GM23338 (cell line): ENCODE measurements around the gene FARSB. TPM values are rescaled to one million over a fixed set of nuclear protein-coding genes. Genes with fewer than 3 reads are reported as not detected.

Experiments
- ATAC-seq: fragments of 200-7000 bp; cut with Tn5 transposase; 3 replicates; pipeline ENCODE4 v1.9.1; 2020
- DNase-seq: peaks from one replicate; pipeline ENCODE4 v3.0.0-alpha.2; 2015; ENCODE audit warnings: low spot score
- H2AFZ ChIP-seq: fragments of 200-600 bp; sonication (generic); 2 replicates; pipeline ENCODE4 v1.8.0; 2016; ENCODE audit warnings: antibody characterized with exemption, mild to moderate bottlenecking, moderate library complexity
- H3F3A ChIP-seq: fragments of 200-600 bp; sonication (generic); replicated peaks from 2 replicates; pipeline ENCODE4 v1.8.0; 2017; ENCODE audit warnings: antibody characterized with exemption, mixed run types, low read depth
- H3K27ac ChIP-seq: fragments of 200-600 bp; sonication (generic); 2 replicates; pipeline ENCODE4 v1.6.1; 2016; ENCODE audit warnings: low read depth
- H3K27me3 ChIP-seq: fragments of 200-600 bp; sonication (generic); 2 replicates; pipeline ENCODE4 v1.8.0; 2016; ENCODE audit warnings: mild to moderate bottlenecking, mixed run types, moderate library complexity; ENCODE audit not compliant: insufficient read depth
- H3K36me3 ChIP-seq: fragments of 200-600 bp; sonication (generic); 2 replicates; pipeline ENCODE4 v1.8.0; 2016; ENCODE audit warnings: mild to moderate bottlenecking; ENCODE audit not compliant: insufficient read depth
- H3K4me1 ChIP-seq: fragments of 200-600 bp; sonication (generic); 2 replicates; pipeline ENCODE4 v1.8.0; 2016; ENCODE audit warnings: mild to moderate bottlenecking, moderate library complexity; ENCODE audit not compliant: insufficient read depth
- H3K4me2 ChIP-seq: fragments of 200-600 bp; sonication (generic); 2 replicates; pipeline ENCODE4 v1.7.1; 2017; ENCODE audit warnings: mixed run types
- H3K4me3 ChIP-seq: fragments of 200-600 bp; sonication (generic); 2 replicates; pipeline ENCODE4 v1.6.1; 2016; ENCODE audit warnings: mixed run types
- H3K79me2 ChIP-seq: fragments of 200-600 bp; sonication (generic); replicated peaks from 2 replicates; pipeline ENCODE4 v1.8.0; 2017; ENCODE audit warnings: mild to moderate bottlenecking; ENCODE audit not compliant: insufficient read depth
- H3K9me2 ChIP-seq: fragments of 200-600 bp; sonication (generic); 2 replicates; pipeline ENCODE4 v1.8.0; 2017; ENCODE audit not compliant: insufficient read depth
- H4K20me1 ChIP-seq: fragments of 200-600 bp; sonication (generic); replicated peaks from 2 replicates; pipeline ENCODE4 v1.8.0; 2017; ENCODE audit warnings: mild to moderate bottlenecking; ENCODE audit not compliant: insufficient read depth
- H3K27ac Mint-ChIP-seq: 2 replicates; pipeline ENCODE4 v1.8.0; 2020; ENCODE audit warnings: inconsistent platforms, mild to moderate bottlenecking, moderate library complexity, mixed read lengths
- H3K27me3 Mint-ChIP-seq: 3 replicates; pipeline ENCODE4 v1.8.0; 2022; ENCODE audit warnings: low read depth, mild to moderate bottlenecking, moderate library complexity, mixed read lengths, inconsistent platforms; ENCODE audit not compliant: insufficient read depth, poor library complexity
- H3K36me3 Mint-ChIP-seq: 3 replicates; pipeline ENCODE4 v1.8.0; 2021; ENCODE audit warnings: low read depth, mild to moderate bottlenecking, inconsistent platforms, moderate library complexity, mixed read lengths
- H3K4me1 Mint-ChIP-seq: 3 replicates; pipeline ENCODE4 v1.8.0; 2020; ENCODE audit warnings: mild to moderate bottlenecking, inconsistent platforms, mixed read lengths
- H3K4me3 Mint-ChIP-seq: 3 replicates; pipeline ENCODE4 v1.8.0; 2021; ENCODE audit warnings: moderate library complexity, mild to moderate bottlenecking, inconsistent platforms, mixed read lengths
- H3K9me3 Mint-ChIP-seq: 3 replicates; pipeline ENCODE4 v1.8.0; 2020; ENCODE audit warnings: moderate library complexity, mild to moderate bottlenecking, inconsistent platforms, mixed read lengths
- CTCF ChIP-seq, 2 experiments: fragments of 200-600 bp in 1 of 2; sonication (generic) in 1 of 2; conservative IDR thresholded peaks; 2 replicates each; pipeline versions ENCODE4 v1.5.1 to v1.6.1; 2016 to 2017; ENCODE audit warnings: antibody characterized with exemption in 2 of 2, low read depth in 2 of 2, mild to moderate bottlenecking in 2 of 2, moderate library complexity in 1 of 2
- ETS1 ChIP-seq: IDR thresholded peaks from 2 replicates; pipeline ENCODE4 v1.6.1; 2016; ENCODE audit warnings: antibody characterized with exemption
- EZH2phosphoT487 ChIP-seq: fragments of 200-600 bp; sonication (generic); IDR thresholded peaks from one replicate; pipeline ENCODE4 v1.8.1; 2018; ENCODE audit warnings: antibody characterized with exemption; ENCODE audit not compliant: unreplicated experiment
- JUNB ChIP-seq: IDR thresholded peaks from one replicate; pipeline ENCODE4 v1.6.1; 2016; ENCODE audit warnings: antibody characterized with exemption; ENCODE audit not compliant: unreplicated experiment
- NANOG ChIP-seq: IDR thresholded peaks from 2 replicates; pipeline ENCODE4 v1.6.1; 2016; ENCODE audit warnings: antibody characterized with exemption, borderline replicate concordance
- REST ChIP-seq: IDR thresholded peaks from one replicate; pipeline ENCODE4 v1.6.1; 2018; ENCODE audit warnings: antibody characterized with exemption; ENCODE audit not compliant: unreplicated experiment
- ZNF114 ChIP-seq: fragments of 250-450 bp; sonication (Bioruptor Pico); IDR thresholded peaks from 2 replicates; pipeline ENCODE4 v1.5.0; 2020; ENCODE audit warnings: mild to moderate bottlenecking, moderate library complexity
- polyA plus RNA-seq: library from polyadenylated mRNA; unstranded; fragments of >200 nt; fragmentation: Nextera tagmentation; extraction: Ambion mirVana; gene quantifications from 2 replicates; pipeline ENCODE4 v1.2.1, GENCODE V29; 2016
- total RNA-seq: library from RNA; depleted of rRNA; stranded (reverse); fragments of >200 nt; shearing (Covaris generic); gene quantifications from 2 replicates; pipeline ENCODE4 v1.2.3, GENCODE V29; 2014

Gene FARSB
- total and polyA plus RNA-seq, 2 experiments from 2014 or later: 32.5 to 40.0 TPM

- no peak overlapping the region for H2AFZ ChIP-seq
- H3F3A ChIP-seq: no peaks in the 10 kb centered on the region
- no peaks in the 10 kb centered on the region for H3K9me3 Mint-ChIP-seq
- ATAC-seq: peak; percentile 87
- peaks cover 14% of the 10 kb centered on the region; the same call in 1 of the 2 replicates for H3K36me3 ChIP-seq
- no peaks in the 10 kb centered on the region for H3K27me3 ChIP-seq
- H3K4me3 Mint-ChIP-seq: no peak overlapping the region
- TF ChIP-seq EZH2phosphoT487 (no peak), REST (no peak), CTCF (conservative IDR thresholded peaks at IDR 0.05; ENCODE audit: low read depth in 2 of 2) (peak; percentile 76 to 80), ZNF114 (CRISPR knock-in tag) (no peak), JUNB (no peak), ETS1 (no peak)
- no peak overlapping the region for H3K27ac ChIP-seq
- H3K4me3 ChIP-seq: no peak overlapping the region
- no peaks in the 10 kb centered on the region for H3K9me2 ChIP-seq
- DNase-seq: peak; percentile 76
- peaks cover 4% of the 10 kb centered on the region for H3K27me3 Mint-ChIP-seq
- peaks cover 7% of the 10 kb centered on the region for H3K4me1 Mint-ChIP-seq
- no peak overlapping the region for H3K27ac Mint-ChIP-seq
- peaks cover 36% of the 10 kb centered on the region; the same call in 2 of the 3 replicates for H3K36me3 Mint-ChIP-seq
- H3K79me2 ChIP-seq: no peaks in the 10 kb centered on the region
- H3K4me1 ChIP-seq: peaks cover 3% of the 10 kb centered on the region; the same call in 1 of the 2 replicates
- H4K20me1 ChIP-seq: no peaks in the 10 kb centered on the region
- H3K4me2 ChIP-seq: no peak overlapping the region
These were observed 42.1 kb downstream of the FARSB start for GRCh38 chr2:222613715-222614331.

GRCh38 chr2:222611684-222612083, 44.2 kb downstream of the FARSB start:
- Mint-ChIP-seq H3K4me1 (peaks cover 7% of the 10 kb centered on the region), H3K27ac (no peak overlapping the region), H3K36me3 (peaks cover 30% of the 10 kb centered on the region; the same call in 2 of the 3 replicates), H3K9me3 (no peaks in the 10 kb centered on the region), H3K27me3 (peaks cover 2% of the 10 kb centered on the region), H3K4me3 (no peak overlapping the region)
- Histone ChIP-seq H3K4me1 (peaks cover 3% of the 10 kb centered on the region; the same call in 1 of the 2 replicates), H3K27ac (no peak overlapping the region), H3K36me3 (peaks cover 14% of the 10 kb centered on the region; the same call in 1 of the 2 replicates), H4K20me1 (no peaks in the 10 kb centered on the region), H2AFZ (no peak overlapping the region), H3K4me3 (no peak overlapping the region), H3K27me3 (no peaks in the 10 kb centered on the region), H3K4me2 (no peak overlapping the region), H3K79me2 (no peaks in the 10 kb centered on the region), H3F3A (no peaks in the 10 kb centered on the region), H3K9me2 (no peaks in the 10 kb centered on the region)
- DNase-seq: no peak
- ATAC-seq: no peak
- TF ChIP-seq NANOG (no peak), ETS1 (no peak), JUNB (no peak)
